ENCODE measurements around the gene IL18BP. TPM values are rescaled to one million over a fixed set of nuclear protein-coding genes. Genes with fewer than 3 reads are reported as not detected.

IL18BP gene
- total RNA-seq, 1 experiment from 2014 or later: 17.9 TPM

GRCh38 chr11:71998061-71998460, 648 bp upstream of the IL18BP start:
- intact Hi-C loops (cut with micrococcal nuclease; ENCODE audit: unreplicated experiment): no loop called here
- TF ChIP-seq EZH2 (IDR thresholded peaks at IDR 0.05; ENCODE audit: low read depth): no peak
- TF ChIP-seq CTCF (conservative IDR thresholded peaks at IDR 0.05): no peak
- no peak overlapping the region for H3K4me3 ChIP-seq
- ChIA-PET CTCF (no interaction called here), POLR2A (ENCODE audit: unreplicated experiment) (interaction anchor here (0.6 kb wide), 1 partner anchor 24 kb away, joined by 3 read pairs; no protein-coding TSS in a partner anchor)
- H3K27ac ChIP-seq: no peak overlapping the region
- H4K20me1 ChIP-seq (ENCODE audit: insufficient read depth): 0 out of 2 replicates have a peak, but pooled peaks cover 3% of the 10 kb centered on the region
- peaks cover 15% of the 10 kb centered on the region; the same call in 1 of the 2 replicates for H3F3A ChIP-seq (ENCODE audit: insufficient read depth, low read depth)
- H3K9me2 ChIP-seq (ENCODE audit: insufficient read depth): no peaks in the 10 kb centered on the region
- DNase-seq: no peak
- no peaks in the 10 kb centered on the region for H3K79me2 ChIP-seq (ENCODE audit: low read depth)
- 0 out of 2 replicates have a peak, but pooled peaks cover 4% of the 10 kb centered on the region for H3K36me3 ChIP-seq (ENCODE audit: low read depth)
- H3K9me3 ChIP-seq (ENCODE audit: insufficient read depth, low read depth): no peaks in the 10 kb centered on the region
- H3K4me2 ChIP-seq: no peak overlapping the region
- no peak overlapping the region for H2AFZ ChIP-seq
- no peaks in the 10 kb centered on the region for H3K4me1 ChIP-seq (replicated peaks; ENCODE audit: insufficient read depth)
- H3K27me3 ChIP-seq (ENCODE audit: insufficient read depth, low read depth): no peaks in the 10 kb centered on the region
- no TSS peak for BruUV-seq (replicated peaks)

- ChIA-PET CTCF (no interaction called here), POLR2A (ENCODE audit: unreplicated experiment) (no interaction called here)
- Histone ChIP-seq H3F3A (ENCODE audit: insufficient read depth, low read depth) (peaks cover 23% of the 10 kb centered on the region; the same call in 1 of the 2 replicates), H3K4me1 (replicated peaks; ENCODE audit: insufficient read depth) (no peaks in the 10 kb centered on the region), H3K79me2 (ENCODE audit: low read depth) (no peaks in the 10 kb centered on the region), H3K9me2 (ENCODE audit: insufficient read depth) (no peaks in the 10 kb centered on the region), H3K36me3 (ENCODE audit: low read depth) (0 out of 2 replicates have a peak, but pooled peaks cover 11% of the 10 kb centered on the region), H3K4me3 (no peak overlapping the region), H3K27ac (no peak overlapping the region), H3K27me3 (ENCODE audit: insufficient read depth, low read depth) (no peaks in the 10 kb centered on the region), H4K20me1 (ENCODE audit: insufficient read depth) (peaks cover 3% of the 10 kb centered on the region; the same call in 1 of the 2 replicates), H3K4me2 (no peak overlapping the region), H2AFZ (no peak overlapping the region), H3K9me3 (ENCODE audit: insufficient read depth, low read depth) (no peaks in the 10 kb centered on the region)
- TF ChIP-seq EZH2 (IDR thresholded peaks at IDR 0.05; ENCODE audit: low read depth) (no peak), CTCF (conservative IDR thresholded peaks at IDR 0.05) (no peak)
- intact Hi-C loops (cut with micrococcal nuclease; ENCODE audit: unreplicated experiment): no loop called here
- no peak for DNase-seq
- no TSS peak for BruUV-seq (replicated peaks)
Measured at GRCh38 chr11:71999362-71999761, 653 bp downstream of the IL18BP start.

- no peak for DNase-seq
- intact Hi-C loops (cut with micrococcal nuclease; ENCODE audit: unreplicated experiment): no loop called here
- TF ChIP-seq CTCF (conservative IDR thresholded peaks at IDR 0.05) (no peak), EZH2 (IDR thresholded peaks at IDR 0.05; ENCODE audit: low read depth) (no peak)
- Histone ChIP-seq H4K20me1 (ENCODE audit: insufficient read depth) (peaks cover 3% of the 10 kb centered on the region; the same call in 1 of the 2 replicates), H3K4me2 (no peak overlapping the region), H3K27me3 (ENCODE audit: insufficient read depth, low read depth) (no peaks in the 10 kb centered on the region), H3K79me2 (ENCODE audit: low read depth) (no peaks in the 10 kb centered on the region), H3K9me2 (ENCODE audit: insufficient read depth) (no peaks in the 10 kb centered on the region), H3F3A (ENCODE audit: insufficient read depth, low read depth) (peaks cover 23% of the 10 kb centered on the region; the same call in 1 of the 2 replicates), H3K27ac (no peak overlapping the region), H3K9me3 (ENCODE audit: insufficient read depth, low read depth) (no peaks in the 10 kb centered on the region), H3K36me3 (ENCODE audit: low read depth) (0 out of 2 replicates have a peak, but pooled peaks cover 11% of the 10 kb centered on the region), H2AFZ (no peak overlapping the region), H3K4me1 (replicated peaks; ENCODE audit: insufficient read depth) (no peaks in the 10 kb centered on the region), H3K4me3 (no peak overlapping the region)
- no TSS peak for BruUV-seq (replicated peaks)
- CTCF ChIA-PET: no interaction called here
- POLR2A ChIA-PET (ENCODE audit: unreplicated experiment): interaction anchor here (0.5 kb wide), 1 partner anchor 74 kb away, joined by 18 read pairs; no protein-coding TSS in a partner anchor
Measured at GRCh38 chr11:71999798-72000197, 1.1 kb downstream of the IL18BP start.
